Measurements from ENCODE around the gene ANK3. TPM values are rescaled to one million over a fixed set of nuclear protein-coding genes. Genes with fewer than 3 reads are reported as not detected.

ANK3 gene
- total and polyA plus RNA-seq, 7 donors = 11.6 to 170 (median 94.2) TPM

DNA sequence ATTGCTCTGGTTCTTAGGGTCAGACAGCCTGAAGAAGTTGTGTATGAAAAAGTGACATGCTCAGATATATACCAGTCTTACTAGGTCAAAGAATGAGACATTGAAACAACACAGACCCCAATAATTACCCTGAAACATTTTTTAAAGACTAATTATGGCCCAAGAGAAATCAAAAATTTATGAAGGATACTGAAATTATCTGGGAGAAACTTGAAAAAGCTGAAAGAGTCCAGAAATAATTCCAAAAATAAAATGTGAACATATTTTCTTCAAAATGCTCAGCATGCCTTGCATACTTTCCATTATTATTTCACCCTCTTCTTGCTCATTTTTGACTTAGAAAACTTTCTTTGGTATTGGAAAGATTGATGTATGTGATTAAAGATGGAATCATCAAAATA lies 284.4 kb downstream of the ANK3 start:
- Histone ChIP-seq H3K27me3 (ENCODE audit: insufficient read depth in 3 of 3, low read length in 2 of 3) (no peaks in the 10 kb centered on the region), H3K9me3 (no peaks in the 10 kb centered on the region), H3K36me3 (ENCODE audit: insufficient read depth in 1 of 2, low read depth in 1 of 2) (peaks cover 3 to 56% of the 10 kb centered on the region in 2 donors), H3K4me3 (no peak overlapping the region), H3K4me1 (no peaks in the 10 kb centered on the region), H3K27ac (no peak overlapping the region)
- TF ChIP-seq, protein P1, sequence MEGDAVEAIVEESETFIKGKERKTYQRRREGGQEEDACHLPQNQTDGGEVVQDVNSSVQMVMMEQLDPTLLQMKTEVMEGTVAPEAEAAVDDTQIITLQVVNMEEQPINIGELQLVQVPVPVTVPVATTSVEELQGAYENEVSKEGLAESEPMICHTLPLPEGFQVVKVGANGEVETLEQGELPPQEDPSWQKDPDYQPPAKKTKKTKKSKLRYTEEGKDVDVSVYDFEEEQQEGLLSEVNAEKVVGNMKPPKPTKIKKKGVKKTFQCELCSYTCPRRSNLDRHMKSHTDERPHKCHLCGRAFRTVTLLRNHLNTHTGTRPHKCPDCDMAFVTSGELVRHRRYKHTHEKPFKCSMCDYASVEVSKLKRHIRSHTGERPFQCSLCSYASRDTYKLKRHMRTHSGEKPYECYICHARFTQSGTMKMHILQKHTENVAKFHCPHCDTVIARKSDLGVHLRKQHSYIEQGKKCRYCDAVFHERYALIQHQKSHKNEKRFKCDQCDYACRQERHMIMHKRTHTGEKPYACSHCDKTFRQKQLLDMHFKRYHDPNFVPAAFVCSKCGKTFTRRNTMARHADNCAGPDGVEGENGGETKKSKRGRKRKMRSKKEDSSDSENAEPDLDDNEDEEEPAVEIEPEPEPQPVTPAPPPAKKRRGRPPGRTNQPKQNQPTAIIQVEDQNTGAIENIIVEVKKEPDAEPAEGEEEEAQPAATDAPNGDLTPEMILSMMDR (IDR thresholded peaks at IDR 0.05) = no peak
- DNase-seq = no peak
- no peak for ATAC-seq
- intact Hi-C loops (cut with DNase I) = loop anchor here in 1 of 2 donors (10.0 kb wide), 2 partner anchors 330 to 540 kb away; no protein-coding TSS in a partner anchor

DNA sequence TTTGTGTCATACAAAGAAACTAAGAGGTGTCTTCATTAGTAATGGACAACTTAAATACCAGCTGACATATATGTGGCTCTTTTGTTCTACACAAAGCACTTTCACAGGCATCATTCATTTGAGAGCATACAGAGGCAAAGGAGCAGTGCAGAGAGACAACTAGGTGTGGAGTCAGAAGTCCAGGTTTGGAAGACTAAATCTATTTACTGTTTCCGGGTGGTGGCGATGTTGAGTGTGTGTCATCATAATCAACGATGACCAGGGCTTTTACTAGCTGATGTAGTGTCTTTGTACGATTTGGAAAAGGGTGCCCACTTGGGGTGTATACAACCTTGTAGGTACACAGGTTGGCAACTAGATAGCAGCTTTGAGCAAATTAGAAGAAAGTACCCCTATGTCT lies 287.9 kb downstream of the ANK3 start:
- Histone ChIP-seq H3K36me3 (ENCODE audit: insufficient read depth in 1 of 2, low read depth in 1 of 2) (peaks cover 0 to 45% of the 10 kb centered on the region in 2 donors), H3K27ac (no peak overlapping the region), H3K4me3 (no peak overlapping the region), H3K27me3 (ENCODE audit: insufficient read depth in 3 of 3, low read length in 2 of 3) (no peaks in the 10 kb centered on the region), H3K4me1 (no peaks in the 10 kb centered on the region), H3K9me3 (no peaks in the 10 kb centered on the region)
- 71 to 73% (median 71%) methylated on average over 4 of the region's 4 CpGs for WGBS, 3 donors
- intact Hi-C loops (cut with DNase I) = loop anchor here (2.0 to 10.0 kb wide), 6 partner anchors 105 to 545 kb away; no protein-coding TSS in a partner anchor
- TF ChIP-seq, protein P1 (IDR thresholded peaks at IDR 0.05) = no peak
- no peak for DNase-seq
- no peak for ATAC-seq

DNA sequence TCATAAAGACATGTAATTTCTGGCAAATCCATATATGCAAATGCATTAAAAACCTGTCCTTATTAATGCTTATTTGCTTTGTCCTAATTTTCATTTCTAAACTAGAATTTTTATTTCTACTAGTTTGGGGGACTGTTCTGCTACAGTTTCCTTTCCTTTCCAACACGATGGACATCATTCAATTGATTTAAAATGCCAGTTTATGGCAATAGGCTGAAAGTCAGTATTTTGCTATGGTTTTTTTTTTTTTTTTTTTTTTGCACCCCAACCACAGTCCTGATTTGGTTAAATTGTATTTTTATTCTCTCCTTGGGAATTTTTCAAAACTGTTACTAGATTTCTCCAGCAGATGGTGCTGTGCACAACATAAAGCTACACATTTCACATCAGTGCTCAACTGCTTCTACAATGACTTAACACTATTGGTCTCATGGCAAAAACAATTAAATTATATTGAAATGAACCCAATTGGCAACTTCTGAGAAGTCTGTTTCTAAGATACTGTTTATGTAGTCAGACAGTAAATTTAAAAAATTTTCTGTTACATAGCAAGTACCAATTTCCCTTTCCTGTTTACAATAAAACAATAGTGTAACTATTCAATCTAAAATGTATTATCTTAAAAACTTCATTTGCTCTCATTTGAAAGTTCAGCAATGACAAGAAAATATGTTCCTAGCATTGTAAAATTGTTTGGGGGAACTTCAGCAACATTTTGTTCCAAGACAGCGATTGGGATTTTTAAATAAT lies 289.5 kb downstream of the ANK3 start:
- Histone ChIP-seq H3K27ac (peak overlapping the region; percentile 33), H3K9me3 (no peaks in the 10 kb centered on the region), H3K4me3 (no peak overlapping the region), H3K36me3 (ENCODE audit: insufficient read depth in 1 of 2, low read depth in 1 of 2) (peaks cover 0 to 42% of the 10 kb centered on the region in 2 donors), H3K4me1 (no peaks in the 10 kb centered on the region), H3K27me3 (ENCODE audit: insufficient read depth in 3 of 3, low read length in 2 of 3) (no peaks in the 10 kb centered on the region)
- TF ChIP-seq, protein P1 (IDR thresholded peaks at IDR 0.05) = peak; percentile 70
- DNase-seq (no peak), ATAC-seq (peak; percentile 63 to 90 (median 76))
- intact Hi-C loops (cut with DNase I) = loop anchor here (2.0 to 10.0 kb wide), 6 partner anchors 107 to 547 kb away; no protein-coding TSS in a partner anchor
- 65 to 76% (median 66%) methylated on average over 2 of the region's 2 CpGs for WGBS, 3 donors

DNA sequence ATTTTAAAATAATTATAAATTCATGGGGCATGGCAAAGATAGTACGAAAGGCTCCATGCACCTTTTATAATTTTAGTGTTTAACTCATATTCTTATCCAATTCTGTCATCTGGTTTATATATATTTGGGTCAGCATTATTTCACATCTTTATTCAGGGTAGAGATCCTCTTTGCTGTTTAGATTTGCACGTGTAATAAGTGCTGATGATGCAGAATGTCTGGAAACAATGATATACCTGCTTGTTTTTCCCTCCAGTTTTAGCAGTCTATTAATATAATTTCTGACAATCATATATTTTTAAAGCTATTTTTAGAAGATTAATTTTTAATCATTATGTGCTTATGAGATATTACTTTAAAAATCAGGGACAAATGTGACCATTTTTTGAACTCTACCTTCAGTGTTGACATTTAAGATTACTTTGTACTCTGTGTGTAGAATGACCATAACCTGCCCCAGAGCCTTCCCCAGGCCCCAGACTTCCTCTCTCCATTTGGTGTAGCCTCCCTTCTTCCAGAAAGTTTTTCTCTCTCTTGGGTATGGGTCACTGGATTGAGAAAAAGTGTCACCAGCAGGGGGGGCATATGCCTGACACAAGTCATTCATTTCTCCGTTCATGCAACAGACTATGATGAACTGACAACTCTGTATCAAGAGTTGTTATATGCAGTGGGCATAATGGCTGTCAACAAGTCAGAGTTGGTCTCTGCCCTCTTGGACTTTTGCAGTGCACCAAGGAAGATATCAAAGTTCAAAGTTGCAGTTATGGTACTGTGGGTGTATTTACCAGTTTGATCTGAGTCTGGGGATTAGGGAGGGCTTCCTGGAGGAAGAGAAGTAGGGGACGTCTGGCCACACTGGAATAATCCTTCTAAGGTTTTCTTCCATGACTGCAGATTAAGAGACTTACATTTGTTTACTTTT lies 290.7 kb downstream of the ANK3 start:
- no peak overlapping the region for H3K4me3 ChIP-seq
- DNase-seq (no peak), ATAC-seq (peak in 3 of 4 donors; percentile 23 to 60 (median 26))
- peaks cover 0 to 34% of the 10 kb centered on the region in 2 donors for H3K36me3 ChIP-seq (ENCODE audit: insufficient read depth in 1 of 2, low read depth in 1 of 2)
- H3K27ac ChIP-seq = no peak overlapping the region
- H3K27me3 ChIP-seq (ENCODE audit: insufficient read depth in 3 of 3, low read length in 2 of 3) = no peaks in the 10 kb centered on the region
- WGBS, 3 donors = 57 to 72% (median 61%) methylated on average over 4 of the region's 4 CpGs
- TF ChIP-seq, protein P1 (IDR thresholded peaks at IDR 0.05) = peak; percentile 26
- no peaks in the 10 kb centered on the region for H3K4me1 ChIP-seq
- intact Hi-C loops (cut with DNase I) = no loop called here
- no peaks in the 10 kb centered on the region for H3K9me3 ChIP-seq

Data from psoas muscle (tissue), 8 donors.